GM18498 (cell line): Measurements from ENCODE around the gene IL10RA.

ENCODE experiments used
- ATAC-seq: cut with Tn5 transposase; IDR thresholded peaks from one replicate; pipeline ENCODE4 v1.9.1; 2021; ENCODE audit warnings: mild to moderate bottlenecking, moderate library complexity; ENCODE audit not compliant: unreplicated experiment

The IL10RA gene

DNA sequence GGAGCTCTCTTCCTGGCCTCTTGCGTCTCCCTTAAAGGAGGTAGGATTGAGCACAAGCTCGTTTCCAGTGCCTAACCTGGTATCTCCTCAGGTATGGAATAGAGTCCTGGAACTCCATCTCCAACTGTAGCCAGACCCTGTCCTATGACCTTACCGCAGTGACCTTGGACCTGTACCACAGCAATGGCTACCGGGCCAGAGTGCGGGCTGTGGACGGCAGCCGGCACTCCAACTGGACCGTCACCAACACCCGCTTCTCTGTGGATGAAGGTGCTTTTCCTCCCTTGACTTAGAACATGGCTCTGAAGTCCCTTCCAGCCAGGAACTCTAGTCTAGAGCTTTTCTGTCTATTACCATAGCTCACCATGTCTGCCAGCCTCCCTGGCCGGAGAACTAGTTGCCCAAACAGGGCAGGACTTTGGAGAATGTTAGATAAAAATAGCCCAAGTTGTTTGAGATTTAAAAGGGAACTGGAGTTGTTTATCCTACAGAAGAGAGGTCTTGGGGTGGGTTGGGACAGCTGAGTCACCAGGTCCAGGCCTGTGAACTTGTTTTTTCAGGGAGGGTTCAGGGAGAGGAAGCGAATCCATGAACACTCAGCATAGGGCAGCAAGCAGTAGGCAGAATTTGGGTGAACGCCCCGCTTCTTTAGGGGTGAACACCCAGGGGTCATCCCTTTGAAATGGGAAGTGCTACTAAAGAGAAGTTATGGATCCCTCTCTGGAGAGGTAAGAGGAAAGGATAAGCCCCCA is 3.3 kb downstream of the IL10RA start:
- ATAC-seq: no peak

DNA sequence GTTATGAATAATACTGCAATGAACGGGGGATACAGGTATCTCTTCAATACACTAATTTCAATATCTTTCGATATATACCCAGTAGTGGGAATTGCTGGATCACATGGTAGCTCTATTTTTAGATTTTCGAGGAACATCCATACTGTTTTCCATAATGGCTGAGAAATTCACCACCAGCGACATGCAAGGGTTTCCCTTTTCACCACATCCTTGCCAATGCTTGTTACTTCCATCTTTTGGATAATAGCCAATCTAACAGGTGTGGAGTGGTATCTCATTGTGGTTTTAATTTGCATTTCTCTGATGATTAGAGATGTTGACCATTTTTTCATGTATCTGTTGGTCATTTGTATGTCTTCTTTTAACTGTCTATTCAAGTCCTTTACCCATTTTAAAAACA is 5.9 kb downstream of the IL10RA start:
- ATAC-seq: no peak

DNA sequence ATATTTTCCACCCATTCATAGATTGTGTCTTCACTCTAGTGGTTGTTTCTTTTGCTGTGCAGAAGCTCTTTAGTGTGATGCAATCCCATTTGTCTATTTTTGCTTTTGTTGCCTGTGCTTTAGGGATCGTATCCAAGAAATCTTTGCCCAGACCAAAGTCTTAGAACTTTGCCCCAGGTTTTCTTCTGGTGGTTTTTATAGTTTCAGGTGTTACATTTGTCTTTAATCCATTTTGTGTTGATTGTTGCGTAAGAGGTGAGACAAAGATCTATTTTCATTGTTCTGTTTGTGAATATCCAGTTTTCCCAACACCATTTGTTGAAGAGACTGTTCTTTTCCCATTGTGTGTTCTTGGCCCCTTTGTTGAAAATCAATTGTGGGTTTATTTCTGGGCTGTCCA is 6.4 kb downstream of the IL10RA start:
- no peak for ATAC-seq

DNA sequence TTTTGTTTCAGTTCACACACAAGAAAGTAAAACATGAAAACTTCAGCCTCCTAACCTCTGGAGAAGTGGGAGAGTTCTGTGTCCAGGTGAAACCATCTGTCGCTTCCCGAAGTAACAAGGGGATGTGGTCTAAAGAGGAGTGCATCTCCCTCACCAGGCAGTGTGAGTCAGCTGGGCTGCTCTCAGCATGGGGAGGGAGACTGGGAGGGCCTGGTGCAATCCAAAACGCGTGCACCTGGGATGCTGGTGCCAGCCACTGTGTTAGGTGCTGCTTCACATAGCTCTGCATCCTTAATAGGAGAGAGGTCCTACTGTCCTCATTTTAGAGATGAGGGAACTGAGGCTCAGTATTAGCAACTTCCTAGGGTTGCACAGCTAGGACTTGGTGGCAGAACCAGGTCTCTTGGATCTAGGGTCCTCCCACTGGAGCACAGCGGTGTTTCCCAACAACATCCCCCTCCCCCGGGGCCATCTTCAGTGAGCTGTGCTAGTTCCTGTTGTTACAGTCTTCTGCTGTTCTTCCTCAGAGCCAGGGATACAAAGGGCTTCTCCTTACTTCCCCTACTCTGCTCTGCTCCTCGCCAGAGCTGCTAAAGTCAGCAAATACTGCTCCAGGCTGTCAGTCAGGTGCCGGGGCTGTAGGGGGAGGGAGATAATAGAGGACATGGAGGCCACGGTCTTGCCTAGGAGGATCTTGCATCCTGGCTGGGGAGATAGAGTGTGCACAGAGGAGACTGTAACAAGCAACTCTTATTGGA is 8.0 kb downstream of the IL10RA start:
- no peak for ATAC-seq

DNA sequence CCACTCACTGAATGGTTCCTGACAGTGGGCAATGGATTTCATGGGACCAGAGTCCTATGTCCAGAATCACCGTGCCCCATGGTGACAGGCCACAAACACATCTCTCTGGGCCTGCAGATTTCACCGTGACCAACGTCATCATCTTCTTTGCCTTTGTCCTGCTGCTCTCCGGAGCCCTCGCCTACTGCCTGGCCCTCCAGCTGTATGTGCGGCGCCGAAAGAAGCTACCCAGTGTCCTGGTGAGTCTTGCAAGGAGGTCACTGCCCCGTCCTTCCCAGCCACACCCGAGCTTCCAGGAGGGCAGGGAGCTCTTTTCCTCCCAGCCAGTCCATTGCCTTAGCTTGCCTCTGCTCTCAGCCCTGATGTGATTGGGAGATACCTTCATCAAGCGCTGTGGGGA is 9.3 kb downstream of the IL10RA start:
- ATAC-seq: no peak

DNA sequence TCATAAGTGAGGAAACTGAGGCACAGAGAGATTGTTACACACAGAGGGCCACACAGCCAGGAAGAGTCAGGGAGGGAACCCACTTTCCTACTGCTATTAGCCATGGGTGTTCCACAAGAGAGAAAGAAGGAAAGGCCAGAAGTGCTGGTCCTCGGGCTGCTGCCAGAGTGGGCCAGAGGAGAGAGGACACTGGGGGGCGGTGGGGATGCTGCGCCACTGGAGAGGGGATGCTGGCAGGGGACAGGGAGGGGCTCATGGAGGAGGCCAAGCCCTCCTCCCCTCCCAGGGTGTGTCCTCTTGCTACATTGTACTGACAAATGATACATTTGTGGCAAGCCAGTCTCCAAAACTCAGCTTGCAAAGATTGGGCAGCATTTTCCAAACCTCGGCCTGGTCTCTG is 9.9 kb downstream of the IL10RA start:
- no peak for ATAC-seq

DNA sequence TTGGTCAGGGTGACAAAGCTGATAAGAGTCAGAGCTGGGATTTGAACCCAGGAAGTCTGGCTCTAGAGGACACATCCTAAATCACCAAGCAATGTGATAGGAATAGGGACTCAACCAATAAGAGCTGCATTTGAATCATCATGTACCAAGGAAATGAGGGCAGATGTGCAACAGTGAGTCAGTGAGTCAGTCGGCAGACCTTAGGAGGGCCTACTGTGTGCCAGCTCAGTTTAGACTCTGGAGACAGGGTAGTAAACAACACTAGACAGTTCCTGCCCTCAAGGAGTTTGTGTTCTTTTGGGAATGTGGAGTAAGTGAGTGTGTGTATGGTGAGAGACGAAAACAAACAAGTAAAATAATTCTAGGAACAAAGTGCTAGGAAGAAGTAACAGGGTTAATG is 11.2 kb downstream of the IL10RA start:
- no peak for ATAC-seq

DNA sequence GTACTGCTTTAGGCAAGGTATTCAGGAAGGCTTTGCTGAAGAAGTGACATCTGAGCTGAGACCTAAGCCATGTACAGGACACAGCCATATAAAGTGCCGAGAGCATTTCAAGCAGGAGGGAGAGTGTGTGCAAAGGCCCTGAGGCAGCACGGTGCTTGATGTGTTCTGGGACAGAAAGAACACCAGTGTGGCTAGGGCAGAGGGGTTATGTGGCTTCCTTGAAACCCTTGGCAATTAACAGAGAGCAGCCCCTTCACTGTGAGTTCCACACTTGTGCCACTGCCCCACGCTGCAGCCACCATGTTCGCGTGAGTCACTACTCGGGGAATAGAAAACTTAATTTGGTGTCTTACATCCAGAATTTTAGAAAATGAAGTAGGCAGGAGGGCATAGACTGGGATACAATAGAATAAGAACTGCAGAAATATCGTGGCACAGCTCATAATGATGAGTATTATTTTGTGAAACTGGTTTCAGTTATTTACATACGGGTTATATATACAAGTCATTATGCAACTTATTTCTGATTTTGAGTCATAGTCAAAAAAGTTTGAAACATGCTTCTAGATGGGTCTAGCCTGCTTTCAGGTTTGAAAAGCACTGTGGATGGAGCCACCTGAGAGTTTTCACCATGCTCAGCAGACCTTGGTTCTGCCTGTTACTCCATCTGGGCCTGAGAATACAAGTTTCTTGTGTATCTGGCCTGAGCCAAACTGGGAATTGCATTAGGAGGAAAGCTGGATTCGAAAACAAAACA is 11.8 kb downstream of the IL10RA start:
- ATAC-seq: peak; percentile 75

DNA sequence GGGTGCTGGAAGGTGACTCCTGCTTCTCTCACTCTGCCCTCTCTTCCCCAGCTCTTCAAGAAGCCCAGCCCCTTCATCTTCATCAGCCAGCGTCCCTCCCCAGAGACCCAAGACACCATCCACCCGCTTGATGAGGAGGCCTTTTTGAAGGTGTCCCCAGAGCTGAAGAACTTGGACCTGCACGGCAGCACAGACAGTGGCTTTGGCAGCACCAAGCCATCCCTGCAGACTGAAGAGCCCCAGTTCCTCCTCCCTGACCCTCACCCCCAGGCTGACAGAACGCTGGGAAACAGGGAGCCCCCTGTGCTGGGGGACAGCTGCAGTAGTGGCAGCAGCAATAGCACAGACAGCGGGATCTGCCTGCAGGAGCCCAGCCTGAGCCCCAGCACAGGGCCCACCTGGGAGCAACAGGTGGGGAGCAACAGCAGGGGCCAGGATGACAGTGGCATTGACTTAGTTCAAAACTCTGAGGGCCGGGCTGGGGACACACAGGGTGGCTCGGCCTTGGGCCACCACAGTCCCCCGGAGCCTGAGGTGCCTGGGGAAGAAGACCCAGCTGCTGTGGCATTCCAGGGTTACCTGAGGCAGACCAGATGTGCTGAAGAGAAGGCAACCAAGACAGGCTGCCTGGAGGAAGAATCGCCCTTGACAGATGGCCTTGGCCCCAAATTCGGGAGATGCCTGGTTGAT is 12.6 kb downstream of the IL10RA start:
- no peak for ATAC-seq

DNA sequence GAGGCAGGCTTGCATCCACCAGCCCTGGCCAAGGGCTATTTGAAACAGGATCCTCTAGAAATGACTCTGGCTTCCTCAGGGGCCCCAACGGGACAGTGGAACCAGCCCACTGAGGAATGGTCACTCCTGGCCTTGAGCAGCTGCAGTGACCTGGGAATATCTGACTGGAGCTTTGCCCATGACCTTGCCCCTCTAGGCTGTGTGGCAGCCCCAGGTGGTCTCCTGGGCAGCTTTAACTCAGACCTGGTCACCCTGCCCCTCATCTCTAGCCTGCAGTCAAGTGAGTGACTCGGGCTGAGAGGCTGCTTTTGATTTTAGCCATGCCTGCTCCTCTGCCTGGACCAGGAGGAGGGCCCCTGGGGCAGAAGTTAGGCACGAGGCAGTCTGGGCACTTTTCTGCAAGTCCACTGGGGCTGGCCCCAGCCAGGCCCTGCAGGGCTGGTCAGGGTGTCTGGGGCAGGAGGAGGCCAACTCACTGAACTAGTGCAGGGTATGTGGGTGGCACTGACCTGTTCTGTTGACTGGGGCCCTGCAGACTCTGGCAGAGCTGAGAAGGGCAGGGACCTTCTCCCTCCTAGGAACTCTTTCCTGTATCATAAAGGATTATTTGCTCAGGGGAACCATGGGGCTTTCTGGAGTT is 13.3 kb downstream of the IL10RA start:
- ATAC-seq: no peak

DNA sequence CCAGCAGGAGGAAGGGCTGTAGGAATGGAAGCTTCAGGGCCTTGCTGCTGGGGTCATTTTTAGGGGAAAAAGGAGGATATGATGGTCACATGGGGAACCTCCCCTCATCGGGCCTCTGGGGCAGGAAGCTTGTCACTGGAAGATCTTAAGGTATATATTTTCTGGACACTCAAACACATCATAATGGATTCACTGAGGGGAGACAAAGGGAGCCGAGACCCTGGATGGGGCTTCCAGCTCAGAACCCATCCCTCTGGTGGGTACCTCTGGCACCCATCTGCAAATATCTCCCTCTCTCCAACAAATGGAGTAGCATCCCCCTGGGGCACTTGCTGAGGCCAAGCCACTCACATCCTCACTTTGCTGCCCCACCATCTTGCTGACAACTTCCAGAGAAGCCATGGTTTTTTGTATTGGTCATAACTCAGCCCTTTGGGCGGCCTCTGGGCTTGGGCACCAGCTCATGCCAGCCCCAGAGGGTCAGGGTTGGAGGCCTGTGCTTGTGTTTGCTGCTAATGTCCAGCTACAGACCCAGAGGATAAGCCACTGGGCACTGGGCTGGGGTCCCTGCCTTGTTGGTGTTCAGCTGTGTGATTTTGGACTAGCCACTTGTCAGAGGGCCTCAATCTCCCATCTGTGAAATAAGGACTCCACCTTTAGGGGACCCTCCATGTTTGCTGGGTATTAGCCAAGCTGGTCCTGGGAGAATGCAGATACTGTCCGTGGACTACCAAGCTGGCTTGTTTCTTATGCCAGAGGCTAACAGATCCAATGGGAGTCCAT is 14.1 kb downstream of the IL10RA start:
- no peak for ATAC-seq

DNA sequence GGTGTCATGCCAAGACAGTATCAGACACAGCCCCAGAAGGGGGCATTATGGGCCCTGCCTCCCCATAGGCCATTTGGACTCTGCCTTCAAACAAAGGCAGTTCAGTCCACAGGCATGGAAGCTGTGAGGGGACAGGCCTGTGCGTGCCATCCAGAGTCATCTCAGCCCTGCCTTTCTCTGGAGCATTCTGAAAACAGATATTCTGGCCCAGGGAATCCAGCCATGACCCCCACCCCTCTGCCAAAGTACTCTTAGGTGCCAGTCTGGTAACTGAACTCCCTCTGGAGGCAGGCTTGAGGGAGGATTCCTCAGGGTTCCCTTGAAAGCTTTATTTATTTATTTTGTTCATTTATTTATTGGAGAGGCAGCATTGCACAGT is 14.6 kb downstream of the IL10RA start:
- no peak for ATAC-seq

DNA sequence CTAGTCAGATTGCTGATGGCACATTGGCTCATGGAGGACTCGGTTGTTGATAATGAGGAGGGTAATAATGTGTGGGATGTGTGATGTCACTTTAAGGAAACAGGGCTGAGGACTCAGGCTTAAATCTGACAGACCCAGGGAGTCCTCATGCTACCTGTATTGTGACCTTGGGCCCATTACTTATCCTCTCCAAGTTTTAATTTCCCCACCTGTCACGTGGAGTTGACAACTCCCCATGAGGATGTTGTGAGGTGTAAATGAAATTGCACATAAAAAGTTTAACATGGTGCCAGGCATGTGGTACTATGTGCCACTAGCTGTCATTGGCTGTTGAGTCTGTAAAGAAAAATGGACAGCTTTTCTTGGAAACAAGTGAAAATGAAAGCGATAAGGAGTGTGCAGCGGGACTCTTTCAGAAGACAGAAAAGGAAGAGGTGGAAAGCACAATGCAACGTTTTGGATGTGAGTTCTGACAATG is 15.3 kb downstream of the IL10RA start:
- no peak for ATAC-seq

DNA sequence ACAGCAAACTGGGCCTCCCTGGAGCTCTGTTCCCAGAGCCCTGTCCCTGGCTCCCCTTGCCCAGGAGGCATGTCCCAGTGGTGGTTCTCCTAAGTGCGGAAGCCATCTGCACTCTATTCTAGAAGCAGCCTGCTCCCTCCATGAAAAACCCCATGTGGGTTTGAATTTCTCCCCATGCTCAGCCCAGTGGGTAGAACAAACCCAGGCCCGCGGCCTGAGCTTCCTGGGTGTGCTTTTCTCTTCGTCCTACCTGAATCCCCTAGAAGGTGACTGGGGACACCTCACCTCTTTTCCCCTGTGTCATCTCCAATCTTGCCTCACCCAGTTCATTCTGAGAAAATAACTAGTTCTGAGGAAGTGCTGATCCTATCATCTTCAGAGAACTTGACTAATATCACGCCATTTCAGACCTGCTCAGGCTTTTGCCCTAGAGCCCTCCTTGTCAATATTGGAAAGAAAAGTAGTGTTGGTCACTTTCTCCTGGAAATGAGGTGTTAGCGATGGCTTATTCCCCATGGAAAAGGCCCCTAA is 15.9 kb downstream of the IL10RA start:
- ATAC-seq: no peak

DNA sequence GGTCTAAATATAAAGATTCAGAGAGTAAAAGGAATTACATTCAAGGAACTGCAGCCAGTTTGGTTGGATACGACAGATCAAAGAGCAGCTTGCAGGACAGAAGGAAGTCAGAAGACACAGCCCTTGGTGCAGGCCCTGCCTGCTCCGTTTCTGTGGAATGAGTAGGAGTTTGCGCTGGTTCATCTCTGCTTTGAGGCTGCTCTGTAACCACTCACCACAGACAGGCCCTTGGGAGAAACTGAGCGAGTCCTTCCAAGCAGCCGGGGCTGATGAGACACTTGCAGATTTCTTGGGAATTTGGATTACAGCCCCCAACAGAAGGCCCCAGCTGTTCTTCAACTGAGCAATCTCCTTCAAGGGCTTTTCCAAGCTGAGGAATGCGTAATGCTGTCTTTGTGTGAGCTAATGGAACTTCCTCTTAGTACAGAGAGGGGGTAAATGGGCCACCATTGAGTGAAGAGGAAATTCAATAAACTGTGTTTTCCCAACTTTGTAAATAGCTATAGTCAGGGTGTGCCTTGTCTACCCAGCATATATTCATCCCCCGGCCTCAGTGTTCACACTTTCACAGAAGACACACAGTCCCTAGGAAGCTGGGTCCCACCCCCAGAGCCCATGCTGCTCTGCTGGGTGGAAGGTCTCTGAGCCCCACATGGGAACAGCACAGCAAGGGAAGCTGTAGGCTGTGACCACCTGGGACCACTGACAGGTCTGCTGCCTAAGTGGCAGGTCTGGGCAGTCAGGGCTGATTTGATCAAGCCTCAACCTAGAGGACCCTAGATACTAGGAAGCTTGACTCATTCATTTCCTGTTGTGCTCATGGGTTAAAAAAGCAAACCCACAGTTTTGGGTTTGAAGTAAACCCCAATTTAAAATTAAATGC is 16.6 kb downstream of the IL10RA start:
- ATAC-seq: no peak

DNA sequence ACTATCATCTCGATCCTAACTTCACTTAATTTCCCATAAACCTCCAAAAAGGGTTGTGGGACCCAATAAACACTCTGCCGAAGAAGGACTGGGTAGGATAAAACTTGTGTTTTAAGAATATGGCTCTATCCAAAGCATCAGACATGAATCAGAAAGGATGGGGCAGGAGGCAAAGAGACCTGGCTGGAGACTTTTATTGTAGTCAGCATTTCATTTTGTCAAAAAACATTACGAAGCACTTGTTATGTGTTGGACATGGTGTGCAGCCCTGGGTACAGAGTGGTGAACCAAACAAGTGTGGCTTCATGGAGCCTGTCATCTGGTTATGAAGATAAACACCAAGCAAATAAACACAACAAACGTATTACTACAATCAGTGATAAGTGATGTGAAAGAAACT is 17.3 kb downstream of the IL10RA start:
- no peak for ATAC-seq

DNA sequence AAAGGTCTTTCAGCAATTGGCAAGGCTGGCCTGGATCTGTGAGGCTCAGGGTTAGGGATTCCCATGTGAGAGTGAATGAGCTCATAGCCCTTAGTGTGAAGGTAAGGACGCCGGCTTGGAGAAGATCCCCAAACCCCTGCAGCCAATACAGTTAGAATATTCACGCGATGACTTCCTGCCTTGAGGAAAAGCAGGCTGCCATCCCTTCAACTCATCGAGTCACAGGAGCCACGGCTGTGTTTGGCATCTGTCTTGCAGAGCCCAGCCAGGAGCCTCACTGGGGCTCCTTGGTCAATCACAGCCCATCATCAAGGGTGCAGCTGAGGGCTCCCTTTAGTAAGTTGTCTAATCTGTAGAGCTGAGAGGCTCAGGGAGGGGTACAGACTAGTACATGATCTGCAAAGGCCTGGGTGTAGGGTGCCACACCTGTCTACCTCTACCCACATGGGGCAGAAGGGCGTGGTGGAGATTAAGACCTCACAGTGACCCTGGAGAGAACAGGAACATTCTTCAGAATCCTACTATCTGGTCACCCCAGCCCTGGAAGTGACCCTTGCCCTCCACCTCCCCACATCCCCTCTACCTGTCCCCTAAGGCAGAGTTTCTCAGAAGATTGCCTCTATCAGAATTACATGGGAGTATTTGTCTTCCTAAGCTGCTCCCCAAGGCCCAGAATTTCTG is 18.5 kb downstream of the IL10RA start:
- ATAC-seq: no peak
